WTC11 (cell line): ENCODE results near the gene CNN2. TPM values are rescaled to one million over a fixed set of nuclear protein-coding genes. Genes with fewer than 3 reads are reported as not detected.

Source experiments
- ATAC-seq: fragments of 200-7000 bp; cut with Tn5 transposase; 2 replicates; pipeline ENCODE4 v1.10.0; 2021; ENCODE audit warnings: mild to moderate bottlenecking, moderate library complexity
- CTCF ChIA-PET: fragments of 300-600 bp; sonication (Branson Sonifier 250); formaldehyde crosslinking; loops from one replicate; lab custom pipeline; 2021; ENCODE audit warnings: antibody characterized with exemption; lab: Charles Lee
- POLR2A ChIA-PET: fragments of 350-600 bp; sonication (Branson Sonifier 250); formaldehyde crosslinking; loops from one replicate; lab custom pipeline; 2021; ENCODE audit warnings: antibody characterized with exemption; lab: Charles Lee
- DNase-seq: peaks from one replicate; pipeline ENCODE4 v3.0.0; 2021; ENCODE audit warnings: low spot score
- H3K27ac Mint-ChIP-seq: 2 replicates; pipeline ENCODE4 v1.8.0; 2021; ENCODE audit warnings: mixed read lengths
- H3K27me3 Mint-ChIP-seq: 2 replicates; pipeline ENCODE4 v1.8.0; 2021; ENCODE audit warnings: low read depth, mild to moderate bottlenecking, moderate library complexity, mixed read lengths
- H3K36me3 Mint-ChIP-seq: 2 replicates; pipeline ENCODE4 v1.8.0; 2021; ENCODE audit warnings: mixed read lengths
- H3K4me1 Mint-ChIP-seq: 2 replicates; pipeline ENCODE4 v1.8.0; 2022; ENCODE audit warnings: mixed read lengths
- H3K4me3 Mint-ChIP-seq: 2 replicates; pipeline ENCODE4 v1.8.0; 2021; ENCODE audit warnings: mild to moderate bottlenecking, moderate library complexity, mixed read lengths
- H3K9me3 Mint-ChIP-seq: 2 replicates; pipeline ENCODE4 v1.8.0; 2021; ENCODE audit warnings: mixed read lengths
- ELF4 ChIP-seq: sonication (generic); formaldehyde crosslinking; IDR thresholded peaks from 2 replicates; pipeline ENCODE4 v1.8.1; 2022; ENCODE audit warnings: low read depth, mild to moderate bottlenecking, moderate library complexity, missing genetic modification reagents
- FOXJ3 ChIP-seq: sonication (generic); formaldehyde crosslinking; IDR thresholded peaks from 2 replicates; pipeline ENCODE4 v1.9.0; 2021; ENCODE audit warnings: missing genetic modification reagents, mild to moderate bottlenecking, borderline replicate concordance
- FOXP1 ChIP-seq: sonication (generic); formaldehyde crosslinking; IDR thresholded peaks from 2 replicates; pipeline ENCODE4 v1.8.0; 2022; ENCODE audit warnings: missing genetic modification reagents, mild to moderate bottlenecking, moderate library complexity, borderline replicate concordance
- FOXP4 ChIP-seq: sonication (generic); formaldehyde crosslinking; IDR thresholded peaks from 2 replicates; pipeline ENCODE4 v1.8.0; 2022; ENCODE audit warnings: mild to moderate bottlenecking, missing genetic modification reagents
- IRF1 ChIP-seq: sonication (generic); formaldehyde crosslinking; IDR thresholded peaks from 2 replicates; pipeline ENCODE4 v1.8.0; 2023; ENCODE audit warnings: missing genetic modification reagents
- NFYB ChIP-seq: sonication (generic); formaldehyde crosslinking; conservative IDR thresholded peaks from 2 replicates; pipeline ENCODE4 v1.8.0; 2022; ENCODE audit warnings: low read depth, missing genetic modification reagents
- NR1H2 ChIP-seq: sonication (generic); formaldehyde crosslinking; IDR thresholded peaks from 2 replicates; pipeline ENCODE4 v1.9.0; 2021; ENCODE audit warnings: mild to moderate bottlenecking, moderate library complexity, missing genetic modification reagents
- OVOL2 ChIP-seq: fragments of 250-450 bp; sonication (Bioruptor Pico); IDR thresholded peaks from 2 replicates; pipeline ENCODE4 v1.9.0; 2021; ENCODE audit warnings: mild to moderate bottlenecking, borderline replicate concordance
- SP1 ChIP-seq: sonication (generic); formaldehyde crosslinking; conservative IDR thresholded peaks from 2 replicates; pipeline ENCODE4 v1.8.1; 2022; ENCODE audit warnings: missing genetic modification reagents
- STAT6 ChIP-seq: sonication (generic); formaldehyde crosslinking; conservative IDR thresholded peaks from 2 replicates; pipeline ENCODE4 v1.8.1; 2023; ENCODE audit warnings: mild to moderate bottlenecking, low read depth, missing genetic modification reagents, moderate library complexity
- TCF7 ChIP-seq: sonication (generic); formaldehyde crosslinking; IDR thresholded peaks from 2 replicates; pipeline ENCODE4 v1.8.0; 2022; ENCODE audit warnings: mild to moderate bottlenecking, low read depth, missing genetic modification reagents, moderate library complexity
- USF1 ChIP-seq: sonication (generic); formaldehyde crosslinking; IDR thresholded peaks from 2 replicates; pipeline ENCODE4 v1.8.0; 2022; ENCODE audit warnings: mild to moderate bottlenecking, missing genetic modification reagents
- ZMAT4 ChIP-seq: fragments of 250-450 bp; sonication (Bioruptor Pico); IDR thresholded peaks from 2 replicates; pipeline ENCODE4 v1.9.0; 2021; ENCODE audit warnings: mild to moderate bottlenecking
- ZNF121 ChIP-seq: sonication (generic); formaldehyde crosslinking; IDR thresholded peaks from 2 replicates; pipeline ENCODE4 v1.8.0; 2023; ENCODE audit warnings: missing genetic modification reagents
- ZNF423 ChIP-seq: fragments of 250-450 bp; sonication (Bioruptor Pico); IDR thresholded peaks from 2 replicates; pipeline ENCODE4 v2.1.2; 2022; ENCODE audit warnings: mild to moderate bottlenecking, moderate library complexity
- total RNA-seq: library from RNA; stranded (reverse); gene quantifications from 3 replicates; pipeline ENCODE4 v1.2.3, GENCODE V29; 2021

The CNN2 gene
- total RNA-seq, 1 experiment from 2014 or later = 390 TPM

GRCh38 chr19:1074544-1075283 is 48.3 kb downstream of the CNN2 start:
- H3K9me3 Mint-ChIP-seq = no peaks in the 10 kb centered on the region
- H3K27ac Mint-ChIP-seq = no peak overlapping the region
- TF ChIP-seq NFYB (CRISPR knock-in tag) = no peak
- no peak for TF ChIP-seq TCF7 (CRISPR knock-in tag)
- TF ChIP-seq ZMAT4 = no peak
- TF ChIP-seq ELF4 = no peak
- CTCF ChIA-PET = interaction anchor here (1.4 to 1.6 kb wide), 2 partner anchors 10 to 170 kb away, joined by 4 to 6 read pairs; no protein-coding TSS in a partner anchor
- peaks cover 9% of the 10 kb centered on the region for H3K36me3 Mint-ChIP-seq
- ATAC-seq (no peak), DNase-seq (no peak)
- H3K4me3 Mint-ChIP-seq = no peak overlapping the region
- peaks cover 12% of the 10 kb centered on the region for H3K27me3 Mint-ChIP-seq
- peaks cover 2% of the 10 kb centered on the region for H3K4me1 Mint-ChIP-seq
- POLR2A ChIA-PET = interaction anchor here (0.5 to 1.1 kb wide), 3 partner anchors 10 to 315 kb away, joined by 3 to 4 read pairs (median 3); no protein-coding TSS in a partner anchor

- H3K27me3 Mint-ChIP-seq = peaks cover 4% of the 10 kb centered on the region
- TF ChIP-seq FOXJ3 (no peak), FOXP4 (CRISPR knock-in tag) (no peak), USF1 (CRISPR knock-in tag) (no peak), OVOL2 (CRISPR knock-in tag) (no peak), NR1H2 (CRISPR knock-in tag) (no peak), ZNF423 (CRISPR knock-in tag) (no peak)
- TF ChIP-seq, all 79 proteins: peak for 0
- H3K9me3 Mint-ChIP-seq = no peaks in the 10 kb centered on the region
- CTCF ChIA-PET = interaction anchor here (1.1 to 1.6 kb wide), 2 partner anchors 10 to 11 kb away, joined by 8 to 12 read pairs; partner anchors contain the start of gene ARHGAP45
- no peak for ATAC-seq
- POLR2A ChIA-PET = interaction anchor here (1.1 kb wide), 1 partner anchor 11 kb away, joined by 3 read pairs; no protein-coding TSS in a partner anchor
- H3K4me1 Mint-ChIP-seq = peaks cover 2% of the 10 kb centered on the region
- no peak overlapping the region for H3K27ac Mint-ChIP-seq
- no peak overlapping the region for H3K4me3 Mint-ChIP-seq
- peaks cover 9% of the 10 kb centered on the region for H3K36me3 Mint-ChIP-seq
- DNase-seq = no peak
These were observed 49.6 kb downstream of the CNN2 start for GRCh38 chr19:1076046-1076386.

- CTCF ChIA-PET = interaction anchor here (1.1 to 1.6 kb wide), 2 partner anchors 11 to 12 kb away, joined by 8 to 12 read pairs; partner anchors contain the start of gene ARHGAP45
- Mint-ChIP-seq H3K36me3 (peaks cover 9% of the 10 kb centered on the region), H3K4me3 (no peak overlapping the region), H3K27ac (no peak overlapping the region), H3K9me3 (no peaks in the 10 kb centered on the region), H3K27me3 (peaks cover 3% of the 10 kb centered on the region), H3K4me1 (peaks cover under 1% of the 10 kb centered on the region)
- DNase-seq (no peak), ATAC-seq (no peak)
- POLR2A ChIA-PET = interaction anchor here (0.6 kb wide), 2 partner anchors 13 to 23 kb away, joined by 3 to 4 read pairs; no protein-coding TSS in a partner anchor
- TF ChIP-seq OVOL2 (CRISPR knock-in tag) = no peak
These were observed 50.5 kb downstream of the CNN2 start for GRCh38 chr19:1076951-1077350.

- DNase-seq (no peak), ATAC-seq (no peak)
- H3K27me3 Mint-ChIP-seq = no peaks in the 10 kb centered on the region
- H3K36me3 Mint-ChIP-seq = peaks cover 11% of the 10 kb centered on the region
- ChIA-PET POLR2A (no interaction called here), CTCF (interaction anchor here (0.7 to 4.8 kb wide), 7 partner anchors 9 to 187 kb away, joined by 3 to 109 read pairs (median 7); partner anchors contain the start of gene ARHGAP45)
- H3K9me3 Mint-ChIP-seq = no peaks in the 10 kb centered on the region
- no peak overlapping the region for H3K27ac Mint-ChIP-seq
- no peak overlapping the region for H3K4me3 Mint-ChIP-seq
- no peak for TF ChIP-seq SP1 (CRISPR knock-in tag)
- no peak for TF ChIP-seq NR1H2 (CRISPR knock-in tag)
- 0 out of 2 replicates have a peak, but pooled peaks have one; percentile 3 for TF ChIP-seq ZNF121 (CRISPR knock-in tag)
- no peak for TF ChIP-seq IRF1 (CRISPR knock-in tag)
- TF ChIP-seq STAT6 (CRISPR knock-in tag) = no peak
- TF ChIP-seq FOXP1 = no peak
- H3K4me1 Mint-ChIP-seq = no peaks in the 10 kb centered on the region; the same call in 1 of the 2 replicates
These were observed 53.2 kb downstream of the CNN2 start for GRCh38 chr19:1079566-1080111.
